Fibroblast of the aortic adventitia (primary cell): ENCODE results near the gene ITLN1. TPM values are rescaled to one million over a fixed set of nuclear protein-coding genes. Genes with fewer than 3 reads are reported as not detected.

Experiments
- DNase-seq: peaks from one replicate; pipeline ENCODE4 v3.0.0-alpha.2; 2010; ENCODE audit warnings: low read depth
- H3K4me3 ChIP-seq: 2 replicates; pipeline ENCODE4 v1.5.1; 2011; ENCODE audit warnings: low read depth, mild to moderate bottlenecking, control low read depth, low read length, moderate library complexity
- CTCF ChIP-seq: IDR thresholded peaks from 2 replicates; pipeline ENCODE4 v1.5.1; 2011; ENCODE audit warnings: mild to moderate bottlenecking, low read length, control low read depth, inconsistent platforms; ENCODE audit not compliant: insufficient read depth
- total RNA-seq: library from RNA; depleted of rRNA; stranded (reverse); fragments of >200 nt; gene quantifications from 2 replicates; pipeline ENCODE4 v1.2.3, GENCODE V29; 2012; ENCODE audit warnings: low replicate concordance

The ITLN1 gene
- total RNA-seq, 1 donor, result not detected

- no peak within 1 kb of the TSS for H3K4me3 ChIP-seq
- TF ChIP-seq CTCF, result no peak
- DNase-seq, result no peak
These were observed 22.5 kb downstream of the ITLN1 start, which contains the start of gene CD244 for GRCh38 chr1:160862203-160863060. Gene CD244 (minus strand): TSS chr1:160862887. CDS start chr1:160862677, 210 bp downstream.

- no peak for TF ChIP-seq CTCF
- no peak for DNase-seq
- H3K4me3 ChIP-seq, result no peak overlapping the region
These were observed 24.0 kb downstream of the ITLN1 start for GRCh38 chr1:160860840-160861505.

GRCh38 chr1:160859166-160859565, 25.8 kb downstream of the ITLN1 start:
- no peak for DNase-seq

GRCh38 chr1:160858507-160858906, 26.5 kb downstream of the ITLN1 start:
- DNase-seq, result no peak
- no peak for TF ChIP-seq CTCF
- H3K4me3 ChIP-seq, result no peak overlapping the region

More at GRCh38 chr1:160859166-160859565, 25.8 kb downstream of the ITLN1 start:
- no peak for TF ChIP-seq CTCF
- H3K4me3 ChIP-seq, result no peak overlapping the region

GRCh38 chr1:160858097-160858496, 26.9 kb downstream of the ITLN1 start:
- DNase-seq, result no peak
- H3K4me3 ChIP-seq, result no peak overlapping the region
- no peak for TF ChIP-seq CTCF

GRCh38 chr1:160855181-160855981, 29.6 kb downstream of the ITLN1 start:
- no peak for TF ChIP-seq CTCF
- DNase-seq, result no peak
- H3K4me3 ChIP-seq, result no peak overlapping the region
